ENCODE results near the gene PLAC9.

The PLAC9 gene

GRCh38 chr10:80161321-80162083 is 29.0 kb downstream of the PLAC9 start:
- DNase-seq = peak; percentile 72

GRCh38 chr10:80163741-80164341 is 31.3 kb downstream of the PLAC9 start:
- peak; percentile 22 for DNase-seq

- DNase-seq = no peak
Measured at GRCh38 chr10:80164596-80164995, 32.1 kb downstream of the PLAC9 start.

GRCh38 chr10:80165173-80165572 is 32.6 kb downstream of the PLAC9 start:
- DNase-seq = no peak

GRCh38 chr10:80166581-80167470 is 34.3 kb downstream of the PLAC9 start:
- no peak for DNase-seq

- DNase-seq = no peak
Measured at GRCh38 chr10:80167471-80168161, 35.1 kb downstream of the PLAC9 start.

GRCh38 chr10:80168162-80168511 is 35.6 kb downstream of the PLAC9 start:
- DNase-seq = no peak

GRCh38 chr10:80168679-80169380 is 36.3 kb downstream of the PLAC9 start:
- no peak for DNase-seq

- no peak for DNase-seq
Measured at GRCh38 chr10:80170026-80170425, 37.5 kb downstream of the PLAC9 start.

GRCh38 chr10:80170641-80171040 is 38.1 kb downstream of the PLAC9 start:
- DNase-seq = no peak

GRCh38 chr10:80171248-80171660 is 38.7 kb downstream of the PLAC9 start:
- no peak for DNase-seq

GRCh38 chr10:80172896-80173295 is 40.4 kb downstream of the PLAC9 start:
- peak; percentile 38 for DNase-seq

- DNase-seq = no peak
Measured at GRCh38 chr10:80173466-80173865, 40.9 kb downstream of the PLAC9 start.

- no peak for DNase-seq
Measured at GRCh38 chr10:80174641-80175395, 42.3 kb downstream of the PLAC9 start.

GRCh38 chr10:80176526-80176925 is 44.0 kb downstream of the PLAC9 start:
- no peak for DNase-seq

- DNase-seq = no peak
Measured at GRCh38 chr10:80177781-80178636, 45.5 kb downstream of the PLAC9 start.

- no peak for DNase-seq
Measured at GRCh38 chr10:80182986-80183385, 50.5 kb downstream of the PLAC9 start.

- no peak for DNase-seq
Measured at GRCh38 chr10:80183436-80183835, 50.9 kb downstream of the PLAC9 start.

- no peak for DNase-seq
Measured at GRCh38 chr10:80184291-80184690, 51.8 kb downstream of the PLAC9 start.

- no peak for DNase-seq
Measured at GRCh38 chr10:80185578-80186299, 53.2 kb downstream of the PLAC9 start.
